BE2C (cell line): ENCODE results near the gene TRAIP. TPM values are rescaled to one million over a fixed set of nuclear protein-coding genes. Genes with fewer than 3 reads are reported as not detected.
A peak's percentile ranks its signal among the peaks of the same experiment; 100 is the strongest.
"Not testable (repeated sequence)": the region's sequence is repeated elsewhere in the genome, so short reads cannot be mapped to it uniquely, and the experiment has no call there.

Source experiments
- DNase-seq: peaks from one replicate; pipeline ENCODE4 v3.0.0-alpha.2; 2020
- H3K27me3 ChIP-seq: fragments of 250-450 bp; sonication (Bioruptor Pico); 2 replicates; pipeline ENCODE4 v1.5.1; 2020; ENCODE audit warnings: mild to moderate bottlenecking
- H3K36me3 ChIP-seq: fragments of 250-450 bp; sonication (Bioruptor Pico); 2 replicates; pipeline ENCODE4 v1.5.1; 2020; ENCODE audit warnings: mild to moderate bottlenecking
- H3K4me1 ChIP-seq: fragments of 250-450 bp; sonication (Bioruptor Pico); 2 replicates; pipeline ENCODE4 v1.5.1; 2020
- H3K4me3 ChIP-seq: 2 replicates; pipeline ENCODE4 v1.5.1; 2011; ENCODE audit warnings: low read depth, low read length
- H3K9me3 ChIP-seq: fragments of 250-450 bp; sonication (Bioruptor Pico); 2 replicates; pipeline ENCODE4 v1.5.1; 2020
- polyA plus RNA-seq: library from polyadenylated mRNA; unstranded; fragments of >200 nt; gene quantifications from one replicate; pipeline ENCODE4 v1.2.1, GENCODE V29; 2012; ENCODE audit warnings: low read depth, missing spikeins; ENCODE audit not compliant: insufficient read length, insufficient read depth
- TF ChIP-seq, protein P1 (sequence below): IDR thresholded peaks from 2 replicates; pipeline ENCODE4 v1.5.1; 2012; ENCODE audit warnings: mild to moderate bottlenecking, low read depth, low read length

The TRAIP gene, protein sequence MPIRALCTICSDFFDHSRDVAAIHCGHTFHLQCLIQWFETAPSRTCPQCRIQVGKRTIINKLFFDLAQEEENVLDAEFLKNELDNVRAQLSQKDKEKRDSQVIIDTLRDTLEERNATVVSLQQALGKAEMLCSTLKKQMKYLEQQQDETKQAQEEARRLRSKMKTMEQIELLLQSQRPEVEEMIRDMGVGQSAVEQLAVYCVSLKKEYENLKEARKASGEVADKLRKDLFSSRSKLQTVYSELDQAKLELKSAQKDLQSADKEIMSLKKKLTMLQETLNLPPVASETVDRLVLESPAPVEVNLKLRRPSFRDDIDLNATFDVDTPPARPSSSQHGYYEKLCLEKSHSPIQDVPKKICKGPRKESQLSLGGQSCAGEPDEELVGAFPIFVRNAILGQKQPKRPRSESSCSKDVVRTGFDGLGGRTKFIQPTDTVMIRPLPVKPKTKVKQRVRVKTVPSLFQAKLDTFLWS
- 7.8 TPM for polyA plus RNA-seq

DNA sequence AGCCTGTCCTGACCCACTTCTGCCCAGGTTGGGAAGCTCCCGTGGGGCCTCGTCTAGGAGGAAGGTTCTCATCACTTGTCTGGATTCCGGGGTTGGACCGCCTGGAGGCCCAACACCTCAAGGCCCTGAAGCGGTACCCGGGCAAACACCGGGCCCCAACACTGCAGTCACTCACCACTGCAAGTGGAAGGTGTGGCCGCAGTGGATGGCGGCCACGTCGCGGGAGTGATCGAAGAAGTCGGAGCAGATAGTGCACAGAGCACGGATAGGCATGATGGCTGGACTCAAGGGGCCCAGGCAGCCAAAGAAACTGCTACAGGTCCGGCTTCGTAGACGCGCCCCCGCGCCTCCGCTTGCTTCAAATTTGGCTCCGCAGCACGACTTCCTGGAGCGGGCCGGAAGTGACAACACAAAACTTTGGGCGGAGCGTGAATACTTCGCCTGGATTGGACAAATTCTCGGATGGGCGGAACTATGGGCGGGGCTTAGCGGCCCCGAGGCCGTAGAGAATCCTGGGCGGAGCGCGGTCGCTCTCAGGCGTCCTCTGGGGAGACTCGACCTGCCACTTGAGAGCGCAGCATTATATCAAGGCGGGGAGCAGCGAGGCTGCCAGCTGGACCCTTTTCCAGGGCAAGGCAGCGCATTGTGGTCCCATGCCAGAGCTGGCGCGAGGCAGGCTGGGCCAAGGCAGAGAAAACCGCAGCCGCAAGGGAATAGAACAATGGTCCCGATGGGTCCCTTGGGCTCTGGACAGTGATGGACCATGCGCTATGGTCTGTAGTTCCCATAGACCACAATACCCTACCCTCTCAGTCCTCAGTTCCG, at the start of gene TRAIP:
TSS of gene TRAIP (minus strand) at position 384 of the 825 bp plus-strand sequence. CDS start at position 273, 111 bp downstream.
- H3K4me3 ChIP-seq, result peak within 1 kb of the TSS; percentile 77
- H3K9me3 ChIP-seq, result no peaks in the 10 kb centered on the region
- H3K27me3 ChIP-seq, result no peaks in the 10 kb centered on the region
- peak; percentile 91 for DNase-seq
- peaks cover 15% of the 10 kb centered on the region for H3K36me3 ChIP-seq
- TF ChIP-seq, protein P1, sequence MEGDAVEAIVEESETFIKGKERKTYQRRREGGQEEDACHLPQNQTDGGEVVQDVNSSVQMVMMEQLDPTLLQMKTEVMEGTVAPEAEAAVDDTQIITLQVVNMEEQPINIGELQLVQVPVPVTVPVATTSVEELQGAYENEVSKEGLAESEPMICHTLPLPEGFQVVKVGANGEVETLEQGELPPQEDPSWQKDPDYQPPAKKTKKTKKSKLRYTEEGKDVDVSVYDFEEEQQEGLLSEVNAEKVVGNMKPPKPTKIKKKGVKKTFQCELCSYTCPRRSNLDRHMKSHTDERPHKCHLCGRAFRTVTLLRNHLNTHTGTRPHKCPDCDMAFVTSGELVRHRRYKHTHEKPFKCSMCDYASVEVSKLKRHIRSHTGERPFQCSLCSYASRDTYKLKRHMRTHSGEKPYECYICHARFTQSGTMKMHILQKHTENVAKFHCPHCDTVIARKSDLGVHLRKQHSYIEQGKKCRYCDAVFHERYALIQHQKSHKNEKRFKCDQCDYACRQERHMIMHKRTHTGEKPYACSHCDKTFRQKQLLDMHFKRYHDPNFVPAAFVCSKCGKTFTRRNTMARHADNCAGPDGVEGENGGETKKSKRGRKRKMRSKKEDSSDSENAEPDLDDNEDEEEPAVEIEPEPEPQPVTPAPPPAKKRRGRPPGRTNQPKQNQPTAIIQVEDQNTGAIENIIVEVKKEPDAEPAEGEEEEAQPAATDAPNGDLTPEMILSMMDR, result no peak
- H3K4me1 ChIP-seq, result no peaks in the 10 kb centered on the region

DNA sequence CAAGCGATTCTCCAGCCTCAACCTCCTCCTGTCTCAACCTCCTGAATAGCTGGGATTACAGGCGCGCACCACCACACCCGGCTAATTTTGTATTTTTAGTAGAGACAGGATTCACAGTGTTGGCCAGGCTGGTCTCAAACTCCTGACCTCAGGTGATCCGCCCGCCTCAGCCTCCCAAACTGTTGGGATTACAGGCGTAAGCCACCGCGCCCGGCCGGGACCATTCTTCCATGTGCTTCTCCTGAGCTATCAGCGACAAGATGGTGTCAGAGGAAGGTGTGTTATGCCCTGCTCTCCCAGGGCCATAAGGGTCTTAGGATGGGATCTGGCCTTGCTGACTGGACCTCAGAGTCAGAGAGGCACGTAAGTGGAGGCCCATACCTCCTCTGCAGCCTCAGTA, 48.1 kb upstream of the TRAIP start:
- H3K36me3 ChIP-seq, H3K9me3 ChIP-seq, H3K4me3 ChIP-seq, DNase-seq, H3K27me3 ChIP-seq, H3K4me1 ChIP-seq: not testable (repeated sequence)

DNA sequence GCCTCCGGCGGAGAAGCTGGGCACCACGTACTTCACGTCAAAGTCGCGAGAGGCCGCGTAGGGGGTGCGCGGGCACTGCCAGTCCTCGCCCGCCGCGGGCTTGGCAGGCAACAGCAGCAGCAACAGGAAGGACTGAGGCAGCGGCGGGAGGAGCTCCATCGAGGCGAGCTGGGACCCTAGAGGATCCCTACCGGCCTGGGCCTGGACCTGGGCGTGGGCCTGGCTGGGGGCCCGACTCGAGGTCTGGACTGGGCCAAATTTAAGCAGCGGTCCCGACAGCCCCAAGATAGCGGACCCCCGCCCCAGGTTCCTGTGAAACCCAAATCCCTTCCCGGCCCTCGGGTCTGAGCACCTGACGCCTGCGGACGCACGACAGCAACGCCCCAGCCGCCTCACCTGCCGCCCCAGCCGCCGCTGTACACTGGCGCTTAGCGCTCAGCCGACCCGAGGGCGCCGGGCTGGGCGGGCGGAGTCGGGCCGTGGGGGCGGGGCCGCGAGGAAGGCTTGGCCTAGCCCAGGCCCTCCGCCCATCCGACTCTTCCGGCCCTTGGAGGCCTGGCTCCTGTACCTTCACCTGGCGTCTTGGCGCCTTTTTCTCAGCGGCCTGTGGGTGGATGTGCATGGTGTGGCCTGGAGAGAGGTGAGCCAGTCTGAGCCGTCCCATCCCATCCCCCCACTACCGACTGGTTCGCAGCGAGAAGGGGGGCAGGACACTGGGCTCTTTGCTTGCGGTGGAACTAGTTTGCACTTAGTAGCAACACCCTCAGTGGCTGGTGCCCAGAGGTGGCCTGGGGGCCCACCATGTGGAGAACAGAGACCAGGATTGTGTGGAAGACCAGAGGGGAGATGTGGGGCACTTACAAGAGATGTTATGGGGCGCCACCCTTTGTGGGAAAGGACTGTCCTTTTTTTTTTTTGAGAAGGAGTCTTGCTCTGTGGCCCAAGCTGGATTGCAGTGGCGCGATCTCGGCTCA, 47.4 kb upstream of the TRAIP start, which contains the start of gene MST1R:
TSS of gene MST1R (minus strand) at position 423 of the 974 bp plus-strand sequence. CDS start at position 159, 264 bp downstream.
- H3K36me3 ChIP-seq, result no peaks in the 10 kb centered on the region
- TF ChIP-seq, protein P1, result no peak
- no peaks in the 10 kb centered on the region for H3K4me1 ChIP-seq
- no peaks in the 10 kb centered on the region for H3K9me3 ChIP-seq
- H3K4me3 ChIP-seq, result no peak within 1 kb of the TSS
- no peak for DNase-seq
- no peaks in the 10 kb centered on the region for H3K27me3 ChIP-seq

DNA sequence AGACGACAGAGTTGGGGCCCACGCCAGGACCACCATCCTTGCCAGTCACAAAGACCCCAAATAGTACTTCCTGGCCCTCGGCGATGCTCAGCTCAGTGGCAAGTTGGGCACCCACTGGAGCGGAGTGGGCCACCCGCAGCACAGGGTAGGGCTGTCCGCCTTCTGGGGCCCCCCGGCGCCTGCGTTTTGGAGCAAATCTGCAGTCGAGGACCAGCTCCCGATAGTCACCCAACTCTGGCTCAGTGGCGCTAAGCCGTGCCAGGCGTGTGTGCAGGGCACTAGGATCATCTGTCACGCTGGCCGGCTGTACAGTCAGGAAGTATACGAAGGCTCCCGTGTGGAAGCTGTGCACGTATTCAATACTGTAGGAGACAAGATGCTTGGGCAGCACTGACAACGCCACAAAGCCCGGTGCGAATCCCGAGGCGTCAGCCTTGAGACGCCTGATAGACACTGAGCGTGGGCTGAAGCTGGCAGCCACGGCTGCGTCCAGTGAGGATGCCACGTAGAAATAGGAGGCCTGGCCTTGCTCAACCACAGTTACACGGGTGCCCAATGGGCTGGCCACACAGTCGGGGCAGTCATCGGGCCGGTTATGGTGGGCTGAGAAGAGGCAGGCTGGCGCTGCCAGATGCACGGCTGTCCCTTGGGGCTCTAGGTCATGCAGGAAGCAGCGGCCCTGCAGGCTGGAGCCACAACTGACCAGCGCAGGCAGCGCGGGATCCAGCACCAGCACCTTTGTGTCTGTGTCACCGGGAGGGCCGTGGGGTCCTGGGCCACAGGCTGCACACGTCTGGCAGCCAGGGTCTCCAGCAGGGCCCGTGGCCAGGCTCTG, 46.4 kb upstream of the TRAIP start:
- Histone ChIP-seq H3K9me3 (no peaks in the 10 kb centered on the region), H3K36me3 (no peaks in the 10 kb centered on the region), H3K4me3 (no peak overlapping the region), H3K4me1 (no peaks in the 10 kb centered on the region), H3K27me3 (no peaks in the 10 kb centered on the region)
- TF ChIP-seq, protein P1, result no peak
- no peak for DNase-seq

DNA sequence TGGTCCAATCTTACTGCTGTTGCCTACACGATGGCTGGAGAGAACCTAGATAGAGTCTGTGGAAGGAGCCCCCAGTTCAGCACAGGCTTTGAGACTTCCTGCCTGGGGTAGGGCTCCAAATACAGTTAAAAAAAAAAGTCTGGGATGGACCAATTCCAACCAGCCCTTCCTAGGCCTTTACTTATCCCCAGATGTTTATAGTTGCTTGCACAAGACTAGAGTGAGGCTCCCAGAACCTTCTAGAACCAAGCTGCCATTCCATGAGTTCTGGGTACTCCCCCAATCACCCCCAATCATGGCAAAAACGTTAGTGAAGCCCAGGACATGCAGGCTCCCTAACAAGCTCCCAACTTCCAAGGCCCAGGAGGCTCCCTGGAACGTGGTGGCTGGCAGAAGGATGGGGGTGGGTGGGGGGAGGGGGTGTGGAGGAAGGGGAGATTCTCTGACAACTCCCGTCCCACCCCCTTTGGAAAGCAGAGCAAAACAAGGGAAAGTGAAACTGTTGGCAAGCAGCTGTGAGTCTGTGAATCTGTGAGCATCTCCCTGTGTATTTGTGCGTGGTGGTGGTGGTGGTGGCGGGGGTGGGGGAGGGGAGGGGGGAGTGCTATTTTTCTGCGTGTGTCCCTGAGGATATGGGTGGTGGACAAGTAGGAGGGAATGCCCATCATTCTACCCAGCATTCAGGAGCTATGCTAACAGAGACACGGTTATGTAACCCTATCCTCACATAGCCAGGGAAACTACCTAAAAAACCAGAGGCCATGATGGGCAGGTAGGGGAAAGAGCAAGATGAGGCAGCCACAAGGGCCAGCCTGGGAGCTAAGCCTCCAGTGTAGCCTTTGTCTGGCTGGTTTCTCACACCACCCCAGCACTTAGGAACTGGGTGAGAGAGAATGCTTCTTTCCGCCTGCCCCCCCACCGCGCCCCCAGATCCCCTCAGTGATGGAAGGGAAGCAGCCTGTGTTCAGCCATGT, 45.3 kb upstream of the TRAIP start:
- Histone ChIP-seq H3K9me3 (no peaks in the 10 kb centered on the region), H3K36me3 (no peaks in the 10 kb centered on the region), H3K27me3 (no peaks in the 10 kb centered on the region), H3K4me3 (no peak overlapping the region), H3K4me1 (no peaks in the 10 kb centered on the region)
- TF ChIP-seq, protein P1, result no peak
- DNase-seq, result no peak
